Tibial nerve (tissue), 4 donors: ENCODE measurements around the gene LCE2B.

Source experiments
- EP300 ChIP-seq, 2 donors: sonication (generic); formaldehyde crosslinking; IDR thresholded peaks; one replicate each; pipeline ENCODE4 v1.6.1; 2017; ENCODE audit warnings: antibody characterized with exemption in 2 of 2, mild to moderate bottlenecking in 1 of 2
- TF ChIP-seq, protein P1 (sequence below), 5 experiments: fragments of 200-600 bp in 3 of 5; fragments of 450-650 bp in 2 of 5; sonication (generic) in 3 of 5; IDR thresholded peaks; one replicate each; pipeline ENCODE4 v1.5.1; 2016 to 2019; ENCODE audit warnings: antibody characterized with exemption in 5 of 5, mild to moderate bottlenecking in 3 of 5, moderate library complexity in 2 of 5

- TF ChIP-seq, protein P1, sequence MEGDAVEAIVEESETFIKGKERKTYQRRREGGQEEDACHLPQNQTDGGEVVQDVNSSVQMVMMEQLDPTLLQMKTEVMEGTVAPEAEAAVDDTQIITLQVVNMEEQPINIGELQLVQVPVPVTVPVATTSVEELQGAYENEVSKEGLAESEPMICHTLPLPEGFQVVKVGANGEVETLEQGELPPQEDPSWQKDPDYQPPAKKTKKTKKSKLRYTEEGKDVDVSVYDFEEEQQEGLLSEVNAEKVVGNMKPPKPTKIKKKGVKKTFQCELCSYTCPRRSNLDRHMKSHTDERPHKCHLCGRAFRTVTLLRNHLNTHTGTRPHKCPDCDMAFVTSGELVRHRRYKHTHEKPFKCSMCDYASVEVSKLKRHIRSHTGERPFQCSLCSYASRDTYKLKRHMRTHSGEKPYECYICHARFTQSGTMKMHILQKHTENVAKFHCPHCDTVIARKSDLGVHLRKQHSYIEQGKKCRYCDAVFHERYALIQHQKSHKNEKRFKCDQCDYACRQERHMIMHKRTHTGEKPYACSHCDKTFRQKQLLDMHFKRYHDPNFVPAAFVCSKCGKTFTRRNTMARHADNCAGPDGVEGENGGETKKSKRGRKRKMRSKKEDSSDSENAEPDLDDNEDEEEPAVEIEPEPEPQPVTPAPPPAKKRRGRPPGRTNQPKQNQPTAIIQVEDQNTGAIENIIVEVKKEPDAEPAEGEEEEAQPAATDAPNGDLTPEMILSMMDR (IDR thresholded peaks at IDR 0.05) = no peak
- TF ChIP-seq EP300 (IDR thresholded peaks at IDR 0.05) = no peak
Observed at GRCh38 chr1:152679459-152679858, 6.5 kb upstream of the LCE2B start.
